T-helper 1 cell treated with Interleukin-12 subunit alpha and Interleukin-12 subunit beta and Interleukin-4 antibody, amounts not matched to agents 30 ng/mL and 1 ng/mL, for 36 hours (primary cell): ENCODE results near the gene SBNO2. TPM values are rescaled to one million over a fixed set of nuclear protein-coding genes. Genes with fewer than 3 reads are reported as not detected.

Source experiments
- intact Hi-C: fragments of 100-400 bp; cut with micrococcal nuclease; formaldehyde crosslinking; loops from one replicate; pipeline ENCODE4 v1.15.1; 2024
- total RNA-seq: library from RNA; stranded (reverse); gene quantifications from 2 replicates; pipeline ENCODE4 v1.2.3, GENCODE V29; 2022

SBNO2 gene
- total RNA-seq, 1 donor from 2014 or later: 164 TPM

DNA sequence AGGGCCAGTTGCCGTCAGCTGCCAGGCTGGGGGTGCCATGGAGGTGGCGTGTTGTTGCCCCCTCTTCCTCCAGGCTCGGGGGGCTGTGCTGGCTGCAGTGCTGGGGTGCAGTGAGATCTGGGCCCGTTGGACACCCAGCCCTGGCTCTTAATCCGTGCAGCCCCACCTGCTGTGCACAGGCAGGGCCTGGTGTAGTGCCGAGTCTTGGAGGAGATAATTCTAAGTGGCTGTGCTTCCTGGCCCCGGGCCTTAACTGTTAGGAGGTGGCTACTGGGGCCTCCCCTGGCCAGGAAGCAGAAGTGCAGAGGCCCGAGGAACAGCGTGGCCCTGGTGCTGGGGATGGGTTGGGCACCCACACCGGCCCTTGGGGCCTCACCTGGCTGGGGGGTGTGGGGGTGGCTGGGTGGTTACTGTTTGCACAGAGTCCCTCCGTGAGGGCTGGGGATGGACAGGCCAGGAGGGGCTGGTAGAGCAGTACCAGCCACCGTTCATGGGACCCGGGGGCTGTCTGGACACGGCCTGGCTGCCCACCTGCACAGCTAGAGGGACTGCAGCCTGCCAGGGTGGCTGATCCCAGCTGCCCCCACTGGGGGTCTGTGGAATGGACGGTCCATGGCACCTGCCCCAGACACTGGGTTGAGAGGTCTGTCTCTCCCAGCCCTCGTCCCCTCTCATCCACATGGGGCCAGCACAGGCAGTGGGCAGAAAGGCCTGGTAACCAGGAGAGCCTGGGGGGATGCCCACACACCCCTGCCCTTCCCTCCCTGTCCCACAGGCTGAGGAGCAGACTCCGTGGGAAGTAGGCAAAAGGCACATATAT, 67.0 kb downstream of the SBNO2 start:
- intact Hi-C loops: no loop called here

DNA sequence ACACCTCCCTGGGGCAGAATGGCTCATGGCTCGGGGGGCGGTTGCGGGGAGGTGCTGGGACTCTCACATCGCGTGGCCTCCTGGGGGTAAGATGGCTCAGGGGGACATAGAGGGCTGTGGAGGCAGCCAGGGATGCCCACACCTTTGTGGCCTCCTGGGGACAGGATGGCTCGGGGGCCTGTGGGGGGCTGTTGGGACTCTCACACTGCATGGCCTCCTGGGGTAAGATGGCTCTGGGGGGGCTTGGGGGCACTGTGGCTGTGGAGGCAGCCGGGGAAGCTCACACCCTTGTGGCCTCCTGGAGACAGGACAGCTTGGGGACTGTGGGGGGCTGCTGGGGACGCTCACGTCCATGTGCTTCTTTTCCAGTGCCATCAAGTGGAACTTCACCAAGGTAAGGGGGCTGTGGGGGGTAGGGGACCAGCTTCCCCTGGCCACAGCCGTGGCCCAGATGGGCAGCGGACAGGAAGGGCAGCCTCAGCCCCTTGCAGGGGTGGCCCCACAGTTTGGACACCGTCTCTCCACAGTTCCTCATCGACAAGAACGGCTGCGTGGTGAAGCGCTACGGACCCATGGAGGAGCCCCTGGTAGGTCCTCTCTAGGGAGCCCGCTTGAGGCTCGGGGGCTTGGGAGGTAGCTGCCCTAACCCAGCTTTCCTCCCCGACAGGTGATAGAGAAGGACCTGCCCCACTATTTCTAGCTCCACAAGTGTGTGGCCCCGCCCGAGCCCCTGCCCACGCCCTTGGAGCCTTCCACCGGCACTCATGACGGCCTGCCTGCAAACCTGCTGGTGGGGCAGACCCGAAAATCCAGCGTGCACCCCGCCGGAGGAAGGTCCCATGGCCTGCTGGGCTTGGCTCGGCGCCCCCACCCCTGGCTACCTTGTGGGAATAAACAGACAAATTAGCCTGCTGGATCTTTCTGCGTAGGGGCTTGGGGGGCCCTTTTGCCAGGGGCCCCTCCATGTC, 67.9 kb downstream of the SBNO2 start:
- intact Hi-C loops: no loop called here

DNA sequence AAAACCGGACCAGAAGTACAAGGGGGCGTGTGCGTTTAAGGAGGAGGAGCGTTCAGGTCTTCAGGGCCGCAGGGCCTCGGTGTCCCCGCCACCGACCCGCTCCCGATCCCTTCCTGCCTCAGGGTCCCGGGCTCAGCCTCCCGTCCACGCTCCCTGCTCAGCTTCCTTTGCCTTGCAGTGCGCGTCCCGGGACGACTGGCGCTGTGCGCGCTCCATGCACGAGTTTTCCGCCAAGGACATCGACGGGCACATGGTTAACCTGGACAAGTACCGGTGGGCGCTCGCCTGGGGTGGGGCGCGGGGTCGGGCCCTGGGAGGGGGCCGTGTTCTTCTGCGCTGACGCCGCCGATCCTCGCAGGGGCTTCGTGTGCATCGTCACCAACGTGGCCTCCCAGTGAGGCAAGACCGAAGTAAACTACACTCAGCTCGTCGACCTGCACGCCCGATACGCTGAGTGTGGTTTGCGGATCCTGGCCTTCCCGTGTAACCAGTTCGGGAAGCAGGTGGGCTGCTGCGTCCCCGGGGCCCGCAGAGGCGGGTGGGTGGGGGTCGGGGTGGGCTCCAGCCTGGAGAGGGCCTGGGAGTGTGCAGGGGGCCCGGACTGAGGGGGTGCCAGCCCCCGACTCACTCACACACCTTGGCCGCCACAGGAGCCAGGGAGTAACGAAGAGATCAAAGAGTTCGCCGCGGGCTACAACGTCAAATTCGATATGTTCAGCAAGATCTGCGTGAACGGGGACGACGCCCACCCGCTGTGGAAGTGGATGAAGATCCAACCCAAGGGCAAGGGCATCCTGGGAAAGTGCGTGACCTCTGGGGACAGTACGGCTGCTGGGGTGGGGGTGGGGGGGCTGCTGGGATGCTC, 68.8 kb downstream of the SBNO2 start:
- intact Hi-C loops: no loop called here

DNA sequence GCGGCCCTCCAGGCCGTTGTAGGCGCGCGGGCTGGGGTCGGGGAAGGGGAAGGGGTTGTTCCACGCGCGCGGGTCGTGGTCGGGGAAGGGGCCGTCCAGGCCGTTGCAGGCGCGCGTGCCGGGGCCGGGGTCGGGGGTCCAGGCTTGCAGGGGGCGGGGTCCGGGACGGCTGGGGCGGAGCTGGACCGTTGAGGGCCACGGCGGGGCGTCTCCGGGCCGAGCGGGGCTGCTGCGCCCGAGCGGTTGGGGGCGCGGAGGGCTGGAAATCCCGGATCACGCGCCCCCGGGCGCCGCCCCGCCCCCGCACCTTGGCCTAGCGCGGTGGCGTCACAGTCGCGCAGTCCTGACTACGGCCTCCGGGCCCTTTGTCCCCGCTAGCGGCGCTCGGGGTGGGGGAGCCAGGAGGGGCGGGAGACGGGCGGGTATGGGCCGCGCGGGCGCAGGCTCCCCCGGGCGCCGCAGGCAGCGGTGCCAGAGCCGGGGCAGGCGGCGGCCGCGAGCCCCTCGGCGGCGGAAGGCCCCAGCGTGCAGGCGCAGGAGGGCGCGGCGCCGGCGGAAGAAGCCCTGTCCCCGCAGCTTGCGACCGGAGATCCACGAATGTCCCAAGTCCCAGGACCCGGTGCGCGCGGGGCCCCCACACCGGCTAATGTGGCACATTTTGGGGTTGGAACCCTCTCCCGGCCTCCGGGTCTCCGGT, 69.6 kb downstream of the SBNO2 start:
- intact Hi-C loops: no loop called here

DNA sequence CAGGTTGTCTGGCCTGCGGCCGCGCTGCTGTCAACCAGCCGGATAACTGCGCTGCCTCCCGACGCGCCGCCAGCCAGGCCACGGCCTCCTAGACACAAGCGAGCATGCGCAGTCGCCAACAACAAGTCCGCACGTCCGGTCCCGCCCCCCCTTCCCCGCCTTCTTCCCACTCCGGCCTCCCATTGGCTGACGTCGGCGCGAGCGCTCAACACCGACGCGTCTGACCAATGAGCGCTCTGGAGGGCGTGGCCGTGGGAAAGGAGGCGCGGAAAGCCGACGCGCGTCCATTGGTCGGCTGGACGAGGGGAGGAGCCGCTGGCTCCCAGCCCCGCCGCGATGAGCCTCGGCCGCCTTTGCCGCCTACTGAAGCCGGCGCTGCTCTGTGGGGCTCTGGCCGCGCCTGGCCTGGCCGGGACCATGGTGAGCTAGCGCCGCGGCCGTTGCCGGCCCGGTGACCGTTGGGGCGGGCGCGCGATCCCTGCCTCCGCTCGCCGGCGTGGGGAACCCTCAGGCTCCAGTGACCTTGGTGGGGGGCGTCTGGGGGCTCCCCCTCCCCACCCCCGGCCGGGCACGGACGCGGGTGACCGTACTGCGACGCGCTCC, 70.3 kb downstream of the SBNO2 start, which contains the start of gene GPX4:
GPX4 (plus strand) TSS at position 287 of the 603 bp plus-strand sequence; CDS start at position 337, 50 bp downstream.
- intact Hi-C loops: loop anchor here (1.0 to 2.0 kb wide), 5 partner anchors 9 to 137 kb away; partner anchors contain the start of genes ATP5F1D and POLR2E

DNA sequence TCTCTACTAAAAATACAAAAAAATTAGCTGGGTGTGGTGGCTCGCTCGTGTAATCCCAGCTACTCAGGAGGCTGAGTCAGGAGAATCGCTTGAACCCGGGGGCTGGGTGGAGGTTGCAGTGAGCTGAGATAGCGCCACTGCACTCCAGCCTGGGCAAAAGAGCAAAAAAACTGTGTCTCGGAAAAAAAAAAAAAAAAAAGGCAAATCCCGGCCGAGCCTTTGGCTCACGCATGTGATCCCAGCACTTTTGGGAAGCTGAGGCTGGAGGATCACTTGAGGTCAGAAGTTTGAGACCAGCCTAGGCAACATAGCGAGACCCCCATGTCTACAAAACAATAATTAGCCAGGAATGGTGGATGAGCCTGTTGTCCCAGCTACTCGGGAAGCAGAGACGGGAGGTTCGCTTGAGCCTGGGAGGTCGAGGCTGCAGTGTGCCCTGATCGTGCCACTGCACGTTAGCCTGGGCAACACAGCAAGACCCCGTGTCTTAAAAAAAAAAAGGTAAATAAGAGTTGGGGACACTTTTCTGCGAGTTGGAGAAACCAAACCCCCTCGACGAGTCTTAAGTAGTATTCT, 70.8 kb downstream of the SBNO2 start:
- intact Hi-C loops: loop anchor here (1.0 to 2.0 kb wide), 5 partner anchors 8 to 138 kb away; partner anchors contain the start of genes ATP5F1D and POLR2E

DNA sequence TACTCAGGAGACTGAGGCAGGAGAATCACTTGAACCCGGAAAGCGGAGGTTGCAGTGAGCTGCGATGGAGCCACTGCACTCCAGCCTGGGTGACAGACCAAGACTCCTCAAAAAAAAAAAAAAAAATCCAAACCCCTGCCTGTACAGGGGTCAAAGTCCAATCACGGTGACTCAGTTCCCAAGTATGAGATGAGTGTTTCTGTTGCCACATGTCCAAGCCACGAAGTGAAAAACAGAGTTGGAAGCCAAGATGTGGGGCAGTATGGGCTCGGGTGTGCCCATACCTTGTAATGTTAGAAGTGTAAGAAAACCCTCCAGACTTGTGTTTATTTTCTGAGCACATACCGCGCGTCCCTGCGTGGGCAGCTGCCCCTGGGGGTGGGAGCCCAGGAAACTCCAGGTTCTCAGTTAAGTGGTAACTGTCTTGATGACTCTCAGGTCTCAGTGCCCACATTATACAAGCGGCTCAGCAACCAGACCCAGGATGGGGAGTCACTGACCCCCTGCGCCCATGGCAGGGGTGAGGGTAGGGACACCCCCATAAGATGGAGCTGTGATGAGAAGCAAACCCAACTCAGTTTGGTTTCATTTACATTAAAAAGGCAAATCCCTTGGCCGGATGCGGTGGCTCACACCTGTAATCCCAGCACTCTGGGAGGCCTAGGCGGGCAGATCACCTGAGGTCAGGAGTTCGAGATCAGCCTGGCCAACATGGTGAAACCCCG, 71.5 kb downstream of the SBNO2 start:
- intact Hi-C loops: loop anchor here (1.0 to 2.0 kb wide), 5 partner anchors 7 to 139 kb away; partner anchors contain the start of genes ATP5F1D and POLR2E

DNA sequence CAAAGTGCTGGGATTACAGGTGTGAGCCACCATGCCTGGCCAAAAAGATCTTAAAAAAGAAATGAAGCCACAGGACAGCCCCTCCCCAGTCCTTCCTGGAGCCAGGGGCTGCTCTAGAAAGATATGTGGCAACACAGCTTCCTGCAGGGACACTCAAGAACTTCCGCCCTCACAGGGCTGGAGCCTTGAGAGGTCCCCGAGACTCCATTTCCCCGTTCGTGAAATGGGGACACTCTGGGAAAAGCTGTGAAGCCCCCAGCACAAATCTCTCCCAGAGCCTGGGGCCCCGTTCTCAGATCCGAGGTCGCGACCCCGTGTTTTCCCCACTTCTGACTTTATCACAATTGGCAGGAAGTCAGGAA, 72.8 kb downstream of the SBNO2 start:
- intact Hi-C loops: no loop called here

DNA sequence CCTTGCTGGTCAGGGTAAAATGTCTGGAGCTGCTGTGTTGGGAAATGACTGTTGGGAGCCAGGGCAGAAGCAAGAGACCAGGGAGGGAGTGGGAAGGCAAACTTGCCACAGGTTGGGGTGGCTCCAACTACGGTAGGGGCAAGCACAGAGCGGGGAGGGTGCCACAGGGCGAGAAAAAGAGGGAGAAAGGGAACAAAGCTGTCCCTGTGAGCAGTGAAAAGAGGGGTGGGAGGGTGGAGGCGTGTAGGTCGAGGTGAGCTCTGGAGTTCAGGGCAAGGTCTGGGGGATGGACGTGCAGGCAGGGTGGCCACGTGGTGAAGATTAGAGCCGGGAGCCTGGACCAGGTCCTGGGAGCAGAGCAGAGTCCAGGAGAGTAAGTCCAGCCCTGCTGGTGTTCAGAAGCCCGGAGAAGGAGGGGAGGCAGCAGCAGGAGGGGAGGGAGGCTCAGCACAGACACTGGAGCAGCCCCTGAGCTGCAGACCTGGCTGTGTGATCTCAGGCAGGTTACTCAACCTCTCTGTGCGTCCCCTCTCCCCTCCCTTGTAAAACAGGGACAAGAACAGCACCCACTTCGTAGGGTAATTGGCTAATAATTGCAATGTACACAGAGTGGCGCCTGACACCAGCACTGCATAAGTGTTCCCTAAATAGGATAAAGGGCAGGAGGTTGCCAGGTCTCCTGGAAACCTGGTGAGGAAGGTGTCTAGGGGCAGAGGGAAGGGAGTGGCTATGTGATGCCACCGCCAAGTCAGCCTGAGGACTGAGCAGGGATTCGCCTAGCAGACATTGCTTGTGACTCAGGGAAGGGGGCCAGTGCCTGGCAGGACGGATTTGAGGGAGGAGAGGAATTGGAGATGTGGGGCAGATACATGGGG, 75.7 kb downstream of the SBNO2 start:
- intact Hi-C loops: loop anchor here (5.0 kb wide), 2 partner anchors 94 to 169 kb away; partner anchors contain the start of gene CIRBP

DNA sequence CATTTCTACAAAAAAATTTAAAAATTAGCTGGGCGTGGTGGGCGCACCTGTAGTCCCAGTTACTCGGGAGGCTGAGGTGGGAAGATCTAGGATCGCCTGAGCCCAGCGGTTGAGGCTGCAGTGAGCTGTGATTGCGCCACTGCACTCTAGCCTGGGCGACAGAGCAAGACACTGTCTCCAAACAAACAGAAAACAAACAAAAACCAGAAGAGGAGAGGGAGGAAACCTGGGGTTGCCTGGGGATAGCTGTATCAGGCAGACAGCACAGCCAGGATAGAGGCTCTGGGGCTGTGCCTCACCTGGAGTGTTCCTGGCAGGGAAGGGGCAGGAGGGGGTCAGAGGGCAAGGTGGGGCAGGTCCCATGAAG, 76.3 kb downstream of the SBNO2 start:
- intact Hi-C loops: loop anchor here (5.0 kb wide), 2 partner anchors 95 to 170 kb away; partner anchors contain the start of gene CIRBP

DNA sequence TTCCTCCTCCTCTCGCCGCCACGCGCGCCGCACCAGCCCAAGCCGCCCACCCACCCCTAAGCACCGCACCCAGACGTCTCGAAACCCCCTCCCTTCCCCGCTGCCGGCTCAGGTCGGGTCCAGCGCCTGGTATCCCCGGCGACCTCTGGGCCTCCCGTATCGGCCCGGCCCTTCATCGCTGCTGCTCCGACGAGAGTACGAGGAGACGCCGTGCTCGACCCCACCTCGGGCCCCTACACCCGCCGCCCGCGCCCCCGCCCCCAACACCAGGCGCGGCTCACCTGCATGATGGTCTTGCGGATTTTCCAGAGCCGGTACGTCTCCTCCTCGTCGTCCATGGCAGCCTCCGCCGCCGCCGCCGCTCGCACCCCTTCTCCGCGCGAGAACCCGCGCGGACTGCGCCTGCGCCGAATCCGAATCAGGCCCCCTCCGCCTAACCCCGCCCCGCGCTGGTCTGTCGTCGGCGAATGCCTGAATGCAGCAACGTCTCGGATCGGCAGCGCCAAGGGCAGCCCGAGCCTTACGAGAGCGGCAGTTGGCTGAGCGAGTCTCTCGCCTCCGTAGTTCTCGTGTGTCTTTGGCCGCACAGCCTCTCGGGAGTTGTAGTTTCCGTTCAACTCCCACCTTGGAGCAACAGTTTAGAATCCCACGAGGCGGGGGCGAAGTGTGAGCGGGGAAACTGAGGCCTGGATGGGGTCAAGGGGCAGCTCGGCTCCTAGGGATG, 78.9 kb downstream of the SBNO2 start, which contains the start of gene POLR2E:
POLR2E (minus strand) TSS at position 398 of the 724 bp plus-strand sequence; CDS start at position 338, 60 bp downstream.
- intact Hi-C loops: loop anchor here (1.0 to 5.0 kb wide), 7 partner anchors 8 to 172 kb away; partner anchors contain the start of genes ABCA7, ARHGAP45, CIRBP and GPX4

DNA sequence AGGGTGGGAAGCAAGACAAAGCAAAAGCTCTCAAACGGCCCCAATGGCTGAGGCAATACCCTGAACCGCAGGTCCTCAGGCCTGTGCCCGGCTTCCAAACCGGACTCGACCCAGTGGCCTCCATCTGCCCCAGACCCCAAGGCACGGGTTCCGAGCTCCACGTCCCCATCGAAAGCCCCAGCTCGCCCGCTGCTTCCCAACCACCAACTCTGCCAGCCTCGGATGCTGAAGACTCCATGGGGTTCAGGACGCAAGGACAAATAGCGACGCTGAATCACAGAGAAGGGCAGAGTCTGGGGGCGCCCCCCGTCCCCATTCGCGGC, 79.5 kb downstream of the SBNO2 start:
- intact Hi-C loops: loop anchor here (2.0 kb wide), 3 partner anchors 18 to 54 kb away; partner anchors contain the start of genes ABCA7 and ARHGAP45

DNA sequence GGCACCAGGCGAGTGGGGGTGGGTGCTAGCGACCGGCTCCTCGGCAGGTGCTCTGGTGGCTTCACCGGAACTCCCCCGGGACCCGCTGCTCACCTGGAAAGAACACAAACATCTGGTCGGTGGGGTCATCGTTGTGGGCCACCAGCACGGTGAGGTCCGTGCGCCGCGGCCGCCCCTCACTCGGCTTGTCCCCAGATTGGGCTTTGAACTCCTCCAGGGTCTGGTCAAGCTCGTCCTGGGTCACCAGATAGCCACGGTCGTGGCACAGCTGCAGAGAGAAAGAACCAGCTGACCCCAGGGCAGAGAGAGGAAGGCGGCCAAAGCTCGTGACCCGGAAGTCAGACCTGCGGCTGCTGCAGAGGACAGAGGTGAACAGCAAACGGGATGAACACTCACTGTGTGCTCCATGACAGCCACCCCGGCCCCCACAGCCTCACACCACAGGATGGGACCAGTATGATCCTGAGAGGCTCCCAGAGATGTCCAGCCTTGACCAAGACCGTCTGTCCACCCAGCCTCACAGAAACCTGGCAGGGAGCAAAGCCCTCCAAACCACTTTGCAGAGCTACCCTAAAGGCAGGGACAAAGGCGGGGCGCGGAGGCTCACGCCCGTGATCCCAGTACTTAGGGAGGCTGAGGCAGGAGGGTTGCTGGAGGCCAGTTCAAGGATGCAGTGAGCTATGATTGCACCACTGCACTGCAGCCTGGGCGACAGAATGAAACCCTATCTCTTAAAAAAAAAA, 80.1 kb downstream of the SBNO2 start:
- intact Hi-C loops: loop anchor here (2.0 kb wide), 3 partner anchors 17 to 53 kb away; partner anchors contain the start of genes ABCA7 and ARHGAP45

DNA sequence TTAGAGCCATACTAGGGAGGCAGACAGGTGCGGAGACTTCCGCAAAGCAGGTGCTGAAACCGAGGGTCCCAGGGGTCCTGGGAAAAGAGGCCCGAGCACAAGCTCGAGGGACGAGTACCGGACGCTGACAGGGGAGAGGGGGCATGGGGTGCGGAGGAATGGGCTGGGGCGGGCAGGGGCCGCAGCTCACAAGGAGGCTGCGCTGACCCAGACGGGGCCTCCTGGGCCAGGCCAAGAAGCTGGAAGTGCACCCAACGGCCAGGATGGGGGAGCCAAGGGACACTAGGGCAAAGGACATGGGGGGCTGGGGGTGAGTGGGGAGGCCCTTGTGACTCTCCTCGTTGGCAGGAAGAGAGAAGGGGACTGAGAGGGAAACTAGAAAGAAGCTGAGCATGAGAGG, 80.7 kb downstream of the SBNO2 start:
- intact Hi-C loops: no loop called here

DNA sequence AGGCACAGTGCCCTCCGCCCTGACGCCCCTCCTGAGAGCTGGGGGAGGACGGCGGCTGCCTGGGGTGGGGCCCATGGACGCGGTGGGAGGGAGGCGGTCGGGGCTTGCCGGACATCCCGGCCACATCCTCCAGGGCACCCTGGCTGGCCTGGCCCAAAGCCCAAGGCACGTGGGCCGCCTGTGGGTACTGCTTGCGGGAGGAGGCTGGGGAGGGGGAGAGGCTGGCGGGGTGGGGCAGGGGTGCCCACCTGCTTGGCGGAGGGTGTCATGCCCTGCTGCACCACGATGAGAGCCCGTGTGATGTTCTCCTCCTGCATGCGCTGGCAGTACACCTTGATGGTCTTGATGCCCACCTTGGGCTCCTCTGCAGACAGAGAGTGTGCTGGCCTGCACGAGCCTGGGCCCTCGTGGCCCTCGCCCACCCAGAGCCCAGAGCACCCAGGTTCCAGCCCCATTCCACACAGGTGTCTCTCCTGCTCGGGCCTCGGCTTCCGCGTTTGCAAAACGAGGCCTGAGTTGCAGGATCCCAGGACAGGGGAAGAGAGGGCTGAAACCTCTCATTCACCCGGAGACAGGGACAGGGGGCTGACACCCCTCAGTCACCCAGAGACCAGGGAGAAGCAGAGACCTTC, 82.4 kb downstream of the SBNO2 start:
- intact Hi-C loops: no loop called here
